Upper lobe of left lung (tissue), 4 donors: ENCODE measurements around the gene SUPT4H1.

Source experiments
- POLR2A ChIP-seq, 4 donors: fragments of 450-650 bp; IDR thresholded peaks; one replicate each; pipeline ENCODE4 v1.5.1; 2016 to 2017; ENCODE audit warnings: antibody characterized with exemption in 4 of 4, mild to moderate bottlenecking in 2 of 4
- POLR2AphosphoS5 ChIP-seq, 2 donors: sonication (generic); formaldehyde crosslinking; IDR thresholded peaks; one replicate each; pipeline ENCODE4 v1.5.1; 2017; ENCODE audit warnings: antibody characterized with exemption in 2 of 2

DNA sequence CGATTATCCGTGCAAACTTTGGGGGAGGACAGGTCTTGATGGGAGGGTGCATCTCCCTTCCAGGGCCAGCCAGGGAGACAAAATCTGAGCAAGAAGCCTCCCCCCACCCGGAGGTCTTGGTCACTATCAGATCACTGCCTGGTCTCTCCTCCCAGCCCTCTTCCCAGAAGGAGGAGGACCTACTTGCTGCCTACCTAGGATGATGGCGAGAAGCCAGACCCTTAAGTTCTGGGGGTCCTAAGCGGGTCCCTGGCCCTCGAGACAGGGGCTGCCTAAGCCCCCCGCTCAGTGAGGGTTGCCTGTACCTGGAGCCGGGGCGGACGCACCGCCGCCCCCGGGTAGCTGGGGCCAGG, 28.0 kb downstream of the SUPT4H1 start:
- TF ChIP-seq POLR2A (IDR thresholded peaks at IDR 0.05) (no peak), POLR2AphosphoS5 (IDR thresholded peaks at IDR 0.05) (no peak)
